HL-60 (cell line): Measurements from ENCODE around the gene TENM4.

ENCODE experiments used
- POLR2AphosphoS5 ChIP-seq: IDR thresholded peaks from 2 replicates; pipeline ENCODE4 v1.6.1; 2012; ENCODE audit warnings: low read depth
- REST ChIP-seq: IDR thresholded peaks from 2 replicates; pipeline ENCODE4 v1.6.1; 2012; ENCODE audit warnings: low read depth; ENCODE audit not compliant: insufficient replicate concordance

DNA sequence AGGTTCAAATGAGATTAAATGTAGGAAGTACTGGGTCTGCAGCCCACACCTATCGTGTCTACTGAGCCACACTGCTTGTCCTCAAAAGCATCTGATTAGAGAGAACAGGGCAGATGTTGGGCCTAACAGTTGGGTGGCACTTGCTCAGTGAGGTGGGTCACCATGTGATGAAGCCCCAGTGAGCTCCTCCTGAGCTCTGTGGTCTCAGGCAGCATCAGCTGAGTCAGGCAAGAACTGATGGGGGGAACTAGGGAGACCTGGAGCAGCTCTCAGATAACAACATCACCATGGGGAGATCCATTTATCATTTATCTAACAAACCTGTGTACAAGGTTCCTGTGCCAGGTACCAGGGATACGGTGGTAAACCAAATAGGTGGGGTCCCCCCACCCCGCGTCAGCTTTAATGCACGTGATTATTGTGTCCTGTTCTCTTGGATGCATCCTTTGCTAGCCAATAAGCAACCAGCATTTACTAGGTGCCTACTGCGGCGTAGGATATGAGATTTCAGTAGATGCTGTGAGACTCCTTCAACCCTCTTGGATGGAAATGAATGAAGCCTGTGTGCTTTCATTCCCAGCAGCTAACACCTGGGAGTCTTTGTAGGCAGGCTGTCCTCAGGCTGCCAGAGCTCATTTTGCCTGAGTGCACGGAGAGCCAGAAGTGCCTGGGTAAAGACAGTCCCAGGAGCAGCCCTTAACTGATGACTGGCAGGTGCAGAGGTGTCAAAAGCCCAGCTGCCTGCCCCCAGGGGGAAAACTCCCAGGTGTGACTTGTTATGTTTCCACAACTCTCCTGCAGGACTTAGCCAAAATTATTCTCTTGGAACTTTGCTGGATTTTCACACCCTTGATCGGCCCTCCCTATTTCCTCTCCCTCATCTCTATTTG, 792.6 kb downstream of the TENM4 start:
- TF ChIP-seq POLR2AphosphoS5: no peak
- TF ChIP-seq REST: no peak
